SH-SY5Y (cell line): Measurements from ENCODE around the gene RBM18.

Experiments
- GATA2 ChIP-seq: IDR thresholded peaks from 2 replicates; pipeline ENCODE4 v1.6.1; 2011; ENCODE audit warnings: mild to moderate bottlenecking, low read depth, low read length
- GATA3 ChIP-seq: IDR thresholded peaks from 2 replicates; pipeline ENCODE4 v1.6.1; 2011; ENCODE audit warnings: low read depth, mild to moderate bottlenecking, low read length, moderate library complexity

DNA sequence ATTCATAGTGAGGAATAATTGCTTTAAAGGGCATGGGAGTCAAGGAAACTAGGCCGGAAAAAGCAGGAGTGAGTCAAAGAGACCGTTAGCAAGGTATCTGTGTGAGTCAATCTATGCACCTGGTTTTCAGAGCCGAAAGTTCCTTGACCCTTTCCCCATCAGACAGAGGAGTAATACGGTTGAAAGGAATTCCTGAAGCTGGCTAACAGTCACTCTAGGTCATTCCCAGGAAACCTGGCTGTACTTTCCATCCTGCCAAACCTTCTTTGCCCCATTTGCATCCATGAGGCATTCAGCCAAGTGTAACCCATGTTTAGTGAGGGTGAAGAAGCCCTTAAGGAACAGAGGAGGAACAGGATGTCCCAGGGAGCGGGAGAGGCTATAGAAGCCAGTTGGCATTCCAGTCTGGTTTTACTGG is 16.2 kb downstream of the RBM18 start:
- TF ChIP-seq GATA3 (no peak), GATA2 (no peak)
